PC-3 (cell line): ENCODE data around the gene ACER3. TPM values are rescaled to one million over a fixed set of nuclear protein-coding genes. Genes with fewer than 3 reads are reported as not detected.
"Not testable (repeated sequence)": the region's sequence is repeated elsewhere in the genome, so short reads cannot be mapped to it uniquely, and the experiment has no call there.

Experiments used
- ATAC-seq: fragments of 200-7000 bp; cut with Tn5 transposase; 2 replicates; pipeline ENCODE4 v1.9.1; 2020; ENCODE audit warnings: mild to moderate bottlenecking, moderate library complexity
- BruUV-seq: library from RNA; stranded (reverse); fragments of 400-500 nt; replicated peaks from 2 replicates; lab custom pipeline; 2021; lab: Mats Ljungman, UMichigan
- CTCF ChIA-PET: fragments of 300-600 bp; sonication (Branson Sonifier 250); formaldehyde crosslinking; loops from one replicate; lab custom pipeline; 2022; ENCODE audit warnings: antibody characterized with exemption; lab: Charles Lee
- POLR2A ChIA-PET: fragments of 300-600 bp; sonication (Branson Sonifier 250); formaldehyde crosslinking; loops from one replicate; lab custom pipeline; 2022; ENCODE audit warnings: antibody characterized with exemption; ENCODE audit not compliant: unreplicated experiment; lab: Charles Lee
- DNase-seq: peaks from one replicate; pipeline ENCODE4 v3.0.0-alpha.2; 2015
- H2AFZ ChIP-seq: fragments of 300-600 bp; sonication (generic); 2 replicates; pipeline ENCODE4 v1.6.0; 2016; ENCODE audit warnings: antibody characterized with exemption, low read length
- H3F3A ChIP-seq: fragments of 300-600 bp; sonication (generic); one replicate; pipeline ENCODE4 v1.6.0; 2017; ENCODE audit warnings: antibody characterized with exemption, low read length, control low read depth, mild to moderate bottlenecking; ENCODE audit not compliant: unreplicated experiment
- H3K27ac ChIP-seq: fragments of 300-600 bp; sonication (generic); 2 replicates; pipeline ENCODE4 v1.5.1; 2016; ENCODE audit warnings: mild to moderate bottlenecking, low read length
- H3K27me3 ChIP-seq: fragments of 300-600 bp; sonication (generic); 2 replicates; pipeline ENCODE4 v1.6.1; 2016; ENCODE audit warnings: low read length, mixed read lengths
- H3K36me3 ChIP-seq: fragments of 300-600 bp; sonication (generic); 2 replicates; pipeline ENCODE4 v1.6.1; 2016; ENCODE audit warnings: low read depth, mixed run types, low read length, mixed read lengths
- H3K4me1 ChIP-seq: fragments of 300-600 bp; sonication (generic); 2 replicates; pipeline ENCODE4 v1.5.1; 2016; ENCODE audit warnings: low read length; ENCODE audit not compliant: insufficient read depth
- H3K4me2 ChIP-seq: fragments of 300-600 bp; sonication (generic); 2 replicates; pipeline ENCODE4 v1.6.0; 2016; ENCODE audit warnings: low read length
- H3K4me3 ChIP-seq: fragments of 300-600 bp; sonication (generic); 2 replicates; pipeline ENCODE4 v1.5.1; 2016; ENCODE audit warnings: mild to moderate bottlenecking, low read length, mixed read lengths
- H3K79me2 ChIP-seq: fragments of 300-600 bp; sonication (generic); 2 replicates; pipeline ENCODE4 v1.6.1; 2017; ENCODE audit warnings: low read length, mixed read lengths
- H3K9ac ChIP-seq: fragments of 300-600 bp; sonication (generic); 2 replicates; pipeline ENCODE4 v1.6.0; 2016; ENCODE audit warnings: mild to moderate bottlenecking, low read length
- H3K9me2 ChIP-seq: fragments of 300-600 bp; sonication (generic); replicated peaks from 2 replicates; pipeline ENCODE4 v1.6.1; 2016; ENCODE audit warnings: mixed run types, low read length, mixed read lengths
- H3K9me3 ChIP-seq: fragments of 300-600 bp; sonication (generic); 2 replicates; pipeline ENCODE4 v1.6.1; 2016; ENCODE audit warnings: low read length, mixed read lengths
- H4K20me1 ChIP-seq: fragments of 300-600 bp; sonication (generic); 2 replicates; pipeline ENCODE4 v1.6.1; 2016; ENCODE audit warnings: low read length, mixed read lengths
- CTCF ChIP-seq: fragments of 300-600 bp; sonication (generic); conservative IDR thresholded peaks from 2 replicates; pipeline ENCODE4 v1.5.1; 2017; ENCODE audit warnings: antibody characterized with exemption, low read depth, mild to moderate bottlenecking, low read length
- EZH2 ChIP-seq: fragments of 300-600 bp; sonication (generic); IDR thresholded peaks from one replicate; pipeline ENCODE4 v1.6.1; 2017; ENCODE audit warnings: antibody characterized with exemption, mild to moderate bottlenecking, low read length; ENCODE audit not compliant: unreplicated experiment
- EZH2phosphoT487 ChIP-seq: fragments of 300-600 bp; sonication (generic); IDR thresholded peaks from 2 replicates; pipeline ENCODE4 v1.6.1; 2018; ENCODE audit warnings: mild to moderate bottlenecking, antibody characterized with exemption, low read length, borderline replicate concordance
- intact Hi-C: fragments of 100-400 bp; cut with micrococcal nuclease; formaldehyde crosslinking; loops from 2 replicates; pipeline ENCODE4 v1.9.0; 2023
- total RNA-seq: library from RNA; depleted of rRNA; stranded (reverse); fragments of >200 nt; gene quantifications from 2 replicates; pipeline ENCODE4 v1.2.3, GENCODE V29; 2014

ACER3 gene
- total RNA-seq, 1 experiment from 2014 or later: 17.3 TPM

DNA sequence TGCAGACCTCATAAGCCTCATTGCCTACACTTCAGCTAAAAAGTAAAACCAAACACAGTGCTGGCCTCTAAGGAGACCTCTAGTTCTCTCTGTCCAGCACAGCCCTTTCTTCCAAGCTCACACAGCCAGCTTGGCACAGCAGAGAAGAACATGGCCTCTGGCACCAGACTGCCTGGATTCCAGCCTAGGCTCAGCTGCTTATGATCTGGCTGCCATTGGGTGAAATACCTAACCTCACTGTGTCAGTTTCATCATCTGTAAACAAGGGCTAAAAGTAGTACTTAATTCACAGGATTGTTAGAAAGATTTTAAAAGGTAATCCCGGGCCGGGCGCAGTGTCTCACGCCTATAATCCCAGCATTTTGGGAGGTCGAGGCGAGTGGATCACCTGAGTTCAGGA lies 9.9 kb upstream of the ACER3 start:
- no peaks in the 10 kb centered on the region for H3K27me3 ChIP-seq
- no peaks in the 10 kb centered on the region for H3K36me3 ChIP-seq
- H3K4me3 ChIP-seq: no peak overlapping the region
- no peaks in the 10 kb centered on the region for H4K20me1 ChIP-seq
- no peaks in the 10 kb centered on the region for H3K79me2 ChIP-seq
- TF ChIP-seq EZH2phosphoT487 (no peak), EZH2 (no peak), CTCF (no peak)
- H3K9me2 ChIP-seq: no peaks in the 10 kb centered on the region
- no peaks in the 10 kb centered on the region for H3K9me3 ChIP-seq
- H3K9ac ChIP-seq: no peak overlapping the region
- no TSS peak for BruUV-seq
- DNase-seq: no peak
- no peak overlapping the region for H3K27ac ChIP-seq
- no peak overlapping the region for H2AFZ ChIP-seq
- no peak for ATAC-seq
- no peak overlapping the region for H3K4me2 ChIP-seq
- CTCF ChIA-PET: no interaction called here
- no peaks in the 10 kb centered on the region for H3F3A ChIP-seq
- POLR2A ChIA-PET: no interaction called here
- no peaks in the 10 kb centered on the region for H3K4me1 ChIP-seq
- intact Hi-C loops: no loop called here

DNA sequence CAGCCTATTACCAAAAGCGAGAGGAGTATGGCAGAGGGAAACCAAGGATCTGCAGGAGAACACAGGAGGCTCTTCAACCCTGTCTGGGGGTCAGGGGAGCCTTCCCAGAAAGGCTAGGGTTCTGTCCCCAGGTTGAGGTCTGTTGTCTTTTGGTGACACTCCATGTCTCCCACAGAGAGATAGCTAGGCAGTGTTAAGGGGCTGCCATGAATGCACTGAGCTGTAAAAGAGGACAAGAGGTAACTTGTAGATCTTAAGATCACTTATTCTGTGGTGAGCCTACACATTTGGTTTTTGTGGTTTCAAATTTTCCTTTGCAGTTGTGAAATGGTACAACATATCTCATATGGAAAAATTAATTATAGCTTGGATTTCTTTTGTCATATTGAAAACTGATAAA lies 6.0 kb upstream of the ACER3 start:
- H3K36me3 ChIP-seq: no peaks in the 10 kb centered on the region
- H3K79me2 ChIP-seq: no peaks in the 10 kb centered on the region
- no peaks in the 10 kb centered on the region for H3F3A ChIP-seq
- ChIA-PET POLR2A (no interaction called here), CTCF (no interaction called here)
- H3K9me3 ChIP-seq: no peaks in the 10 kb centered on the region
- no TSS peak for BruUV-seq
- no peaks in the 10 kb centered on the region for H4K20me1 ChIP-seq
- TF ChIP-seq EZH2phosphoT487 (no peak), EZH2 (no peak), CTCF (no peak)
- no peak for DNase-seq
- H2AFZ ChIP-seq: no peak overlapping the region
- no peak overlapping the region for H3K27ac ChIP-seq
- no peak overlapping the region for H3K4me2 ChIP-seq
- H3K9me2 ChIP-seq: no peaks in the 10 kb centered on the region
- no peaks in the 10 kb centered on the region for H3K4me1 ChIP-seq
- H3K27me3 ChIP-seq: no peaks in the 10 kb centered on the region
- intact Hi-C loops: no loop called here
- no peak overlapping the region for H3K9ac ChIP-seq
- no peak overlapping the region for H3K4me3 ChIP-seq
- ATAC-seq: no peak

DNA sequence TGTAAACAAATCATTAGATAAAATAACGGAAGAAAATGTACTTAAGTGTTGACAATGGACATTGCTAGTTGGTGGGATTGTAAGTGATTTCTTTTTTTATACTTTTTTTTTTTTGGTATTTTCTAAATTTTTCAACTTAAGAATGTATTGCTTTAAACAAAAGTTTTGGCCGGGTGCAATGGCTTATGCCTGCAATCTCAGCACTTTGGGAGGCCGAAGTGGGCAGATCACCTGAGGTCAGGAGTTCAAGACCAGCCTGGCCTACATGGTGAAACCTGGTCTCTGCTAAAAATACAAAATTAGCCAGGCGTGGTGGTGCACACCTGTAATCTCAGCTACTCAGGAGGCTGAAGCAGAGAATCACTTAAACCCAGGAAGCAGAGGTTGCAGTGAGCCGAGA lies 5.0 kb upstream of the ACER3 start:
- H3K27ac ChIP-seq, ATAC-seq, H3K9me3 ChIP-seq, H2AFZ ChIP-seq, H3F3A ChIP-seq, BruUV-seq, H3K79me2 ChIP-seq, POLR2A ChIA-PET, H3K4me1 ChIP-seq, DNase-seq, H3K4me2 ChIP-seq, H3K4me3 ChIP-seq, H3K27me3 ChIP-seq, H3K9ac ChIP-seq, H3K36me3 ChIP-seq, intact Hi-C loops, H4K20me1 ChIP-seq, H3K9me2 ChIP-seq, CTCF ChIA-PET: not testable (repeated sequence)
